Measurements from ENCODE around the gene CCDC172. TPM values are rescaled to one million over a fixed set of nuclear protein-coding genes. Genes with fewer than 3 reads are reported as not detected.
A peak's percentile ranks its signal among the peaks of the same experiment; 100 is the strongest.

The CCDC172 gene
- total and polyA plus RNA-seq, 4 donors: not detected

DNA sequence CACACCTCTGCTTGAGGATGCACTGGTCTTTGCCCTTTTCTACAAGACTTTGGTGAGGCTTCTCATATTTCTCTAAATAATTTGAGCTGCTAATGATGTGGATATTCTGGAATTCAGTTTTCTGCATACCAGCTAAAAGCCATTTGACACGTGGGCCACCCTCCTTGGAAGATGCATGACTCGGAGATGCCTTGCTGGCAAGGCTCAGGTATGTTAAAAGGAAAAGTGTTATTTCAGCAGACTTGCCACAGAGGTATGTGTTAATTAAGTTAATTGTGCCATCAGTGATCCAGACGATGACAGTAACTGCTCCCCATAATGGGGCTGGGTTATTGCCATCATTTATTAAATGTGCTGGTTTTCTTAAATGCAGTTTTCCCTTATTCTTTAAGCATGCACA, 42.5 kb upstream of the CCDC172 start:
- H3K9me3 ChIP-seq (ENCODE audit: control insufficient read depth in 4 of 4, insufficient read depth in 3 of 4, low read length in 3 of 4): no peaks in the 10 kb centered on the region
- DNase-seq (no peak), ATAC-seq (ENCODE audit: insufficient read depth, low FRiP score) (no peak)
- no peaks in the 10 kb centered on the region for H3K36me3 ChIP-seq (ENCODE audit: control insufficient read depth in 4 of 4, insufficient read depth in 4 of 4, low read length in 4 of 4)
- H3K27me3 ChIP-seq (ENCODE audit: control insufficient read depth in 3 of 3, insufficient read depth in 3 of 3, low read length in 2 of 3): peaks cover 0 to 4% (median 2%) of the 10 kb centered on the region in 3 donors
- TF ChIP-seq, protein P1, sequence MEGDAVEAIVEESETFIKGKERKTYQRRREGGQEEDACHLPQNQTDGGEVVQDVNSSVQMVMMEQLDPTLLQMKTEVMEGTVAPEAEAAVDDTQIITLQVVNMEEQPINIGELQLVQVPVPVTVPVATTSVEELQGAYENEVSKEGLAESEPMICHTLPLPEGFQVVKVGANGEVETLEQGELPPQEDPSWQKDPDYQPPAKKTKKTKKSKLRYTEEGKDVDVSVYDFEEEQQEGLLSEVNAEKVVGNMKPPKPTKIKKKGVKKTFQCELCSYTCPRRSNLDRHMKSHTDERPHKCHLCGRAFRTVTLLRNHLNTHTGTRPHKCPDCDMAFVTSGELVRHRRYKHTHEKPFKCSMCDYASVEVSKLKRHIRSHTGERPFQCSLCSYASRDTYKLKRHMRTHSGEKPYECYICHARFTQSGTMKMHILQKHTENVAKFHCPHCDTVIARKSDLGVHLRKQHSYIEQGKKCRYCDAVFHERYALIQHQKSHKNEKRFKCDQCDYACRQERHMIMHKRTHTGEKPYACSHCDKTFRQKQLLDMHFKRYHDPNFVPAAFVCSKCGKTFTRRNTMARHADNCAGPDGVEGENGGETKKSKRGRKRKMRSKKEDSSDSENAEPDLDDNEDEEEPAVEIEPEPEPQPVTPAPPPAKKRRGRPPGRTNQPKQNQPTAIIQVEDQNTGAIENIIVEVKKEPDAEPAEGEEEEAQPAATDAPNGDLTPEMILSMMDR (IDR thresholded peaks at IDR 0.05; ENCODE audit: control extremely low read depth, extremely low read depth): no peak
- no peak overlapping the region for H3K9ac ChIP-seq (ENCODE audit: insufficient read depth in 1 of 2, low read length in 2 of 2)
- H3K4me1 ChIP-seq (ENCODE audit: control insufficient read depth in 5 of 5, insufficient read depth in 5 of 5, low read length in 5 of 5): no peaks in the 10 kb centered on the region
- WGBS, 2 donors: 74 to 77% methylated on average over 3 of the region's 3 CpGs
- no peak overlapping the region for H3K4me3 ChIP-seq
- no peak overlapping the region for H3K27ac ChIP-seq (ENCODE audit: low read depth in 1 of 2, low read length in 1 of 2)

DNA sequence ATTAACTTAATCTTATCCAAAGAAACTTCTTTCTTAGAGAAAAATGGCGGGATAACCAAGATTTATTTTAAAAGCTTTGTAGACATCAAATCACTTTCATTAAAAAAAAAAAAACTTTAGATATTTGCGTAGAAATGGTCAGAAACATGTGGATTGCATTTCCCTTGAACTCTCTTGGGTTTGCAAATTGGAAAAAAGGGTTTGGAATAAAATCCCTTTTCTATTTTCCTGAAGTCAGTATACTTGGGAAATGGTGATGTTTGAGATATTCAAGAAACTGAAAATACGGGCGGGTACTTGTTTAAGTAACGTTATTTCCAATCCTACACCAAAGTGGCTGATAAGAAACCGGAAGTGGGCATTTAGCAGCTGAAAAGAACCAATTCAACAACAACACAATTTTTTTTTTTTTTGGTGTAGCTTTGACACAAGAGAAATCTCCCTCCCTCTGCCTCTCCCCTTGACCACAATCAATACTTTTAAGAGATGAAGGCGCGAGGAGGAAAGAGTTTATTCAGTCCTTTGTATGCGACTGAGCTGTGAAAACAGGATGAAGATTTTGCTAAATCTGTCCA, 37.5 kb upstream of the CCDC172 start:
- no peaks in the 10 kb centered on the region for H3K36me3 ChIP-seq (ENCODE audit: control insufficient read depth in 4 of 4, insufficient read depth in 4 of 4, low read length in 4 of 4)
- H3K9ac ChIP-seq (ENCODE audit: insufficient read depth in 1 of 2, low read length in 2 of 2): no peak overlapping the region
- no peaks in the 10 kb centered on the region for H3K27me3 ChIP-seq (ENCODE audit: control insufficient read depth in 3 of 3, insufficient read depth in 3 of 3, low read length in 2 of 3)
- WGBS, 2 donors: 50 to 51% methylated on average over 9 of the region's 9 CpGs
- DNase-seq (no peak), ATAC-seq (ENCODE audit: insufficient read depth, low FRiP score) (no peak)
- no peak overlapping the region for H3K27ac ChIP-seq (ENCODE audit: low read depth in 1 of 2, low read length in 1 of 2)
- TF ChIP-seq, protein P1 (IDR thresholded peaks at IDR 0.05; ENCODE audit: control extremely low read depth, extremely low read depth): no peak
- H3K4me3 ChIP-seq: no peak overlapping the region
- H3K4me1 ChIP-seq (ENCODE audit: control insufficient read depth in 5 of 5, insufficient read depth in 5 of 5, low read length in 5 of 5): no peaks in the 10 kb centered on the region
- no peaks in the 10 kb centered on the region for H3K9me3 ChIP-seq (ENCODE audit: control insufficient read depth in 4 of 4, insufficient read depth in 3 of 4, low read length in 3 of 4)

- no peak overlapping the region for H3K4me3 ChIP-seq
- no peak overlapping the region for H3K27ac ChIP-seq (ENCODE audit: low read depth in 1 of 2, low read length in 1 of 2)
- no peak overlapping the region for H3K9ac ChIP-seq (ENCODE audit: insufficient read depth in 1 of 2, low read length in 2 of 2)
- ATAC-seq (ENCODE audit: insufficient read depth, low FRiP score): peak; percentile 19
- no peaks in the 10 kb centered on the region for H3K27me3 ChIP-seq (ENCODE audit: control insufficient read depth in 3 of 3, insufficient read depth in 3 of 3, low read length in 2 of 3)
- H3K36me3 ChIP-seq (ENCODE audit: control insufficient read depth in 4 of 4, insufficient read depth in 4 of 4, low read length in 4 of 4): no peaks in the 10 kb centered on the region
- TF ChIP-seq, protein P1 (IDR thresholded peaks at IDR 0.05; ENCODE audit: control extremely low read depth, extremely low read depth): no peak
- no peaks in the 10 kb centered on the region for H3K9me3 ChIP-seq (ENCODE audit: control insufficient read depth in 4 of 4, insufficient read depth in 3 of 4, low read length in 3 of 4)
- H3K4me1 ChIP-seq (ENCODE audit: control insufficient read depth in 5 of 5, insufficient read depth in 5 of 5, low read length in 5 of 5): no peaks in the 10 kb centered on the region
- WGBS, 2 donors: 36 to 40% methylated on average over 1 of the region's 1 CpG
- DNase-seq: peak; percentile 68 to 83 (median 74)
Measured at GRCh38 chr10:116287906-116288501, 36.2 kb upstream of the CCDC172 start.

All from lung (tissue), 12 donors.